Right cardiac atrium (tissue), 5 donors: ENCODE measurements around the gene OR6Y1. TPM values are rescaled to one million over a fixed set of nuclear protein-coding genes. Genes with fewer than 3 reads are reported as not detected.
A peak's percentile ranks its signal among the peaks of the same experiment; 100 is the strongest.

ENCODE experiments used
- ATAC-seq, 2 donors: fragments of 200-7000 bp; cut with Tn5 transposase; one replicate each; pipeline versions ENCODE4 v1.8.0 to v1.9.1; 2020; ENCODE audit warnings: moderate library complexity in 2 of 2, mild to moderate bottlenecking in 1 of 2
- DNase-seq, 3 donors: peaks; one replicate each; pipeline ENCODE4 v3.0.0-alpha.2; 2020
- H3K27ac ChIP-seq: one replicate; pipeline ENCODE4 v1.5.1; 2013; ENCODE audit warnings: mild to moderate bottlenecking, low read length, control low read depth, moderate library complexity
- H3K27me3 ChIP-seq: one replicate; pipeline ENCODE4 v1.6.1; 2013; ENCODE audit not compliant: control insufficient read depth, insufficient read depth
- H3K4me1 ChIP-seq: one replicate; pipeline ENCODE4 v1.6.1; 2013; ENCODE audit warnings: low read length; ENCODE audit not compliant: control insufficient read depth, insufficient read depth
- H3K4me3 ChIP-seq: one replicate; pipeline ENCODE4 v1.5.1; 2013; ENCODE audit warnings: low read length, control low read depth
- H3K9me3 ChIP-seq: one replicate; pipeline ENCODE4 v1.6.1; 2013; ENCODE audit warnings: low read length; ENCODE audit not compliant: control insufficient read depth
- WGBS: extraction: QIAGEN DNeasy Blood & Tissue Kit; methylation state at CpG from one replicate; pipeline ENCODE4 v1.1.7; 2013; 5-methylcytosine and 5-hydroxymethylcytosine counted together
- intact Hi-C, 4 donors: fragments of 100-400 bp; cut with DNase I; formaldehyde crosslinking; loops; one replicate each; pipeline versions ENCODE4 v1.11.0 to v1.14.0; 2022 to 2023
- polyA plus RNA-seq: library from polyadenylated mRNA; stranded (reverse); fragments of 200-250 nt; gene quantifications from one replicate; pipeline ENCODE4 v1.2.3, GENCODE V29; 2013
- total RNA-seq, 4 donors: library from RNA; stranded (reverse); fragmentation: NEBNext Ultra II Directional; extraction: Animal tissue kit (Norgen Biotek cat#: 25700); gene quantifications; one replicate each; pipeline ENCODE4 v1.2.1, GENCODE V29; 2021
- donor health status: healthy with polysubstance abuse.
- donor health status: DM: no; HTN: yes; CAD: no.
- donor health status: DM: no; HTN: no; CAD: no.
- donor health status: DM: no; HTN: yes; CAD: no; lungs with severe emphysema.
- donor health status: DM: yes; HTN: yes; CAD: no.

The OR6Y1 gene
- total and polyA plus RNA-seq, 5 donors = not detected

DNA sequence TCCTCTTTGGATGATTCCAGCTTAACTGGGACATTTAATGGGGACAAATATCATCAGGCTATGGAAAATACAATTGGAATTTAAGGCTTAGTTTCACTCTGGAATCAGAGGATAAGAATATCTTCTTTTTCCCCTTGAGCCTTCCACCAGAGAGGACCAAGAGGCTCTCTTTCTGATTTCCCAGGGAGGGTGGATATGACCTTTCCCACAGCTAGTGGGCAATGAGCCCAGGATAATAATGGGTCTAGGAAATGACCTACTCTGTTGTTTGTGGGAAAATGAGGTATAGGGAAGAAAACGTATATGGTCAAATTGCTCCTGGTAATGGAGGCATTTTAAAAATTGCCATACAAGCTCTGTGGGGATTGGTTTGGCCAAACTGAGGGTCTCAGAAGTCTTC, 1.9 kb downstream of the OR6Y1 start:
- no peak for DNase-seq
- H3K9me3 ChIP-seq = no peaks in the 10 kb centered on the region
- no peaks in the 10 kb centered on the region for H3K4me1 ChIP-seq
- no peak overlapping the region for H3K27ac ChIP-seq
- intact Hi-C loops = no loop called here
- H3K27me3 ChIP-seq = no peaks in the 10 kb centered on the region
- no peak overlapping the region for H3K4me3 ChIP-seq
- 46% methylated on average over 1 of the region's 1 CpG for WGBS
- ATAC-seq = peak in 1 of 2 donors; percentile 74

DNA sequence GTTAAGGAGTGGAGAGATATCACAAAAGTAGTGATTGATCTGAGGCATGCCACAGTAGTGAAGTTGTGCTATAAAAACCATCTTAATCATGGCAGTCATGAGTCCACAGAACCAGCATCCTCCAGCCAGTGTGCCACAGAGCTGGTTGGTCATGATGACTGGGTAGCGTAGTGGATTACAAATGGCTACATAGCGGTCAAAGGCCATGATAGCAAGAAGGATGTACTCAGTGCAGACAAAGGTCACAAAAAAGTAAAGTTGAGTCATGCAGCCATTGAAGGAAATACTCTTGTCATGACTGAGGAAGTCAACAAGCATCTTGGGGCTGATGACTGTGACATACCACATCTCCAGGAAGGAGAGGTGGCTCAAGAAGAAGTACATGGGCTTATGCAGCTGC, 6.7 kb downstream of the OR6Y1 start:
- intact Hi-C loops = no loop called here
- no peak overlapping the region for H3K27ac ChIP-seq
- 95% methylated on average over 2 of the region's 2 CpGs for WGBS

DNA sequence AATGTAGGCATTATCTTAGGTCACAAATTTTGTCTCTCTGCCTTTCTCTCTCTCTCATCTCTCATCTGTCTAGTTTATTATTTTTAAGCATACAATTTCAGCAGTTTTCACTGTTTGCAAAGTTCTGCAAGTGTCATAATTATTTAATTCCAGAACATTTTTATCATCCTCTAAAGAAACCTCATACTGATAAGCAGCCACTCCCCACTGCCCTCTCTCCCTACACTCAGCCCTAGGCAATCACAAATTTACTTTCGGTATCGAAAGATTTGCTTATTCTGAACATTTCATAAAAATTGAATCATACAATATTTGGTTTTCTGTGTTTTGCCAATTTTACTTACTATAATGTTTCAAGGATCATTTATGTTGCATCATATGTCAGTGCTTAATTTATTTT, 16.6 kb downstream of the OR6Y1 start:
- DNase-seq = no peak
- H3K27me3 ChIP-seq = no peaks in the 10 kb centered on the region
- intact Hi-C loops = no loop called here
- H3K27ac ChIP-seq = no peak overlapping the region
- no peak overlapping the region for H3K4me3 ChIP-seq
- H3K4me1 ChIP-seq = no peaks in the 10 kb centered on the region
- H3K9me3 ChIP-seq = no peaks in the 10 kb centered on the region
- WGBS = 69% methylated on average over 2 of the region's 2 CpGs
- ATAC-seq = no peak

More for the DNA sequence above, 6.7 kb downstream of the OR6Y1 start:
- Histone ChIP-seq H3K9me3 (no peaks in the 10 kb centered on the region), H3K27me3 (no peaks in the 10 kb centered on the region), H3K4me1 (no peaks in the 10 kb centered on the region), H3K4me3 (no peak overlapping the region)
- DNase-seq (no peak), ATAC-seq (no peak)

DNA sequence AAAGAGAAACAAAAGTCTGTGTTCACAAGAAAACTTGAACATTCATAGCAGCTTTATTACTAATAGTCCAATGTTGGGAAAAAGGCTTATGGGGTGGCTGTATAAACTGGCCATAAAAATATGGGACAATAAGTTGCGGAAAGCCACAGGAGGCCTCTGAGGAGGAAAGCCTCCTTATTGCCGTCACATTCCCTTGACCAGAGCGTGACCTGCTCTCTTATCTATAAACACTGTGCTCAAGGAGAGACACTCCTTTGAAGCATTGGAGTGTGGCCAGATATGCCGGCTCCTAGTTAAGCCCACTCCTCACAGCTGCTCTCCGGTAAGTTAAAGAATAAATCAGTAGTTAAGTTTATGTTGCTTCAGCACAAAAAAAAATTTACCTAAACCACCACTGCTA, 19.7 kb downstream of the OR6Y1 start:
- Histone ChIP-seq H3K4me3 (no peak overlapping the region), H3K27me3 (no peaks in the 10 kb centered on the region), H3K27ac (no peak overlapping the region), H3K9me3 (no peaks in the 10 kb centered on the region), H3K4me1 (no peaks in the 10 kb centered on the region)
- ATAC-seq (no peak), DNase-seq (no peak)
- WGBS = 36% methylated on average over 5 of the region's 5 CpGs
- intact Hi-C loops = no loop called here

GRCh38 chr1:158527190-158527815, 26.9 kb downstream of the OR6Y1 start:
- 1% methylated on average over 2 of the region's 2 CpGs for WGBS
- intact Hi-C loops = no loop called here

DNA sequence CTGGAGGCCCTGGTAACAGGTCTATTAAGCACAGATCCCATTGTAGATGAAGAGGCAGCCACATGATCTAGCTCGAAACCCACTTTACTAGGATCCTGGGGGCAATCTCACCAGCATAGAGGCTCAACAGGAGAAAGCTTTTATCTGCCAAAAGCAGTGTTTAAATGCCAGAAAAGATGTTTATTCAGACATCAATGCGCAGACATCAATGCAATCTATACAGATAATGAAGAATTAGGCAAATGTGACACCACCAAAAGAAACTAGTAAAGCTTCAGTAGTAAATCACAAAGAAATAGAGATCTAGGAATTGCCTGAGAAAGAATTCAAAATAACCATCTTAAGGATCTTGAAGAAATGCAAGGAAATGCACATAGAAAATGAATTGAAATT, 32.5 kb downstream of the OR6Y1 start:
- 87% methylated on average over 2 of the region's 2 CpGs for WGBS
- Histone ChIP-seq H3K4me1 (no peaks in the 10 kb centered on the region), H3K27me3 (no peaks in the 10 kb centered on the region), H3K4me3 (no peak overlapping the region), H3K9me3 (no peaks in the 10 kb centered on the region), H3K27ac (no peak overlapping the region)
- ATAC-seq (no peak), DNase-seq (no peak)
- intact Hi-C loops = no loop called here

More at GRCh38 chr1:158527190-158527815, 26.9 kb downstream of the OR6Y1 start:
- no peak for ATAC-seq
- H3K9me3 ChIP-seq = no peaks in the 10 kb centered on the region
- no peak overlapping the region for H3K4me3 ChIP-seq
- no peaks in the 10 kb centered on the region for H3K27me3 ChIP-seq
- no peak for DNase-seq
- H3K27ac ChIP-seq = no peak overlapping the region
- H3K4me1 ChIP-seq = no peaks in the 10 kb centered on the region

- H3K4me1 ChIP-seq = no peaks in the 10 kb centered on the region
- no peak for ATAC-seq
- WGBS = 90% methylated on average over 3 of the region's 3 CpGs
- intact Hi-C loops = no loop called here
- no peak overlapping the region for H3K27ac ChIP-seq
- H3K4me3 ChIP-seq = no peak overlapping the region
- H3K9me3 ChIP-seq = no peaks in the 10 kb centered on the region
- DNase-seq = no peak
- H3K27me3 ChIP-seq = no peaks in the 10 kb centered on the region
Measured at GRCh38 chr1:158520955-158521665, 33.1 kb downstream of the OR6Y1 start.

DNA sequence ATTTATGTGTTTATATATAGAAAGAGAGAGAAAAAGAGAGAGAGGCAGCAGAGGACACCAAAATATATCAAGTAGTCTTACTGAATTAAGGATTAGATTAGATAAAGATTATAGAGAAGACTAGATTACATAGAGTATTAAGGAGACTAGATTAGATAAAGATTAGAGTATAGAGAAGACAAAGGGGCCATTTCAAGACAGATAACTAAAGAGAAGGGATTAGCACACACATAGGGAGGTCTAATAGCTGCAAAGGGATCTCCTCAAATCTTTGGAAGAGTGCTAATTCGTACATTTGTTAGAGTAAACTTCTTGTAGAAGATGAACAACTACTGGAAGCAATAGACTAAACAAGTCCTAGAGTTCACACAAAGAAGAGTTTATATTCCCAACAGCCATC, 34.2 kb downstream of the OR6Y1 start:
- intact Hi-C loops = no loop called here

DNA sequence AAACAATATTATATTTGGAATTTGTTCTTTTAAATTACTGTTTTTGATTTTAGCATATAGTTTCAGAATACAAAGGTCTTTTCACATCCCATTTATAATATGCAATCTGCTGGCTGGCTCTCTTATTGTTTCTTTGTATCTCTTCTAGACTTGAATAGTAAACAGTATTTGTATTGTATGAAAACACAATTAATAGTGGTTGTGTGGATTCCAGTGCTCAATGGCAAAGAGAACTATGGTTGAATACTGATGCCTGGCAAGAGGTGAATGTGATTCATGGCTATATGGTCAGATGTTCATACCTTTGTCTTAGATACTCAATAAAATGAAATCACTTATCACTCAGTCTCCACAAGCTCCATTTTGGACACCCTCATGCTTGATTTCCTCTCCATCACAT, 37.2 kb downstream of the OR6Y1 start:
- no peaks in the 10 kb centered on the region for H3K9me3 ChIP-seq
- no peak overlapping the region for H3K4me3 ChIP-seq
- DNase-seq (no peak), ATAC-seq (no peak)
- intact Hi-C loops = no loop called here
- no peaks in the 10 kb centered on the region for H3K27me3 ChIP-seq
- H3K27ac ChIP-seq = no peak overlapping the region
- H3K4me1 ChIP-seq = no peaks in the 10 kb centered on the region

More for the DNA sequence above, 34.2 kb downstream of the OR6Y1 start:
- no peaks in the 10 kb centered on the region for H3K27me3 ChIP-seq
- DNase-seq (no peak), ATAC-seq (no peak)
- H3K9me3 ChIP-seq = no peaks in the 10 kb centered on the region
- no peaks in the 10 kb centered on the region for H3K4me1 ChIP-seq
- H3K27ac ChIP-seq = no peak overlapping the region
- H3K4me3 ChIP-seq = no peak overlapping the region
- 75% methylated on average over 1 of the region's 1 CpG for WGBS

- Histone ChIP-seq H3K27ac (no peak overlapping the region), H3K9me3 (no peaks in the 10 kb centered on the region), H3K4me3 (no peak overlapping the region), H3K27me3 (no peaks in the 10 kb centered on the region), H3K4me1 (no peaks in the 10 kb centered on the region)
- peak; percentile 14 to 37 (median 16) for DNase-seq
- intact Hi-C loops = no loop called here
- ATAC-seq = peak in 1 of 2 donors; percentile 67
- 9% methylated on average over 4 of the region's 4 CpGs for WGBS
Measured at GRCh38 chr1:158509471-158510156, 44.6 kb downstream of the OR6Y1 start.

- WGBS = 88% methylated on average over 2 of the region's 2 CpGs
- Histone ChIP-seq H3K27ac (no peak overlapping the region), H3K4me3 (no peak overlapping the region), H3K4me1 (no peaks in the 10 kb centered on the region), H3K27me3 (no peaks in the 10 kb centered on the region), H3K9me3 (no peaks in the 10 kb centered on the region)
- intact Hi-C loops = no loop called here
- DNase-seq (no peak), ATAC-seq (no peak)
Measured at GRCh38 chr1:158507511-158507910, 46.7 kb downstream of the OR6Y1 start.
